ENCODE results near the gene NUDC. TPM values are rescaled to one million over a fixed set of nuclear protein-coding genes. Genes with fewer than 3 reads are reported as not detected.
"Not testable (repeated sequence)": the region's sequence is repeated elsewhere in the genome, so short reads cannot be mapped to it uniquely, and the experiment has no call there.

NUDC gene
- polyA plus RNA-seq, 1 donor: 67.8 TPM

DNA sequence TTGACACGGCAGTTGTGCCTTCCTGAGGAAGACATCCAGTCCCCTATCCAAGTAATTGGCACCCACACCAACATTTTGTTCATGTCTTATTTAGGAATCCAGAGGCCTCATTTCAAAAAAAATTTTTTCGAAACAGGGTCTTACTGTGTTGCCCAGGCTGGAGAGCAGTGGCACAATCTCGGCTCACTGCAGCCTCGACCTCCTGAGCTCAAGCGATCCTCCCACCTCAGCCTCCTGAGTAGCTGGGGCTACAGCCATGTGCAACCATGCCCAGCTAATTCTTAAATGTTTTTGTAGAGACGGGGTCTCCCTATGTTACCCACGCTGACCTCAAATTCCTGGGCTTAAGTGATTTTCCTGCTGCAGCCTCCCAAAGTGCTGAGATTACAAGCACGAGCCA is 62.7 kb downstream of the NUDC start:
- 60% methylated on average over 1 of the region's 8 CpGs for WGBS (ENCODE audit: insufficient coverage, low lambda C conversion rate)
- H3K9me3 ChIP-seq (ENCODE audit: control insufficient read depth, low read depth, low read length): no peaks in the 10 kb centered on the region
- H3K4me3 ChIP-seq (ENCODE audit: low read length): no peak overlapping the region
- H3K27me3 ChIP-seq (ENCODE audit: control insufficient read depth, insufficient read depth, low read length): no peaks in the 10 kb centered on the region
- H3K36me3 ChIP-seq (ENCODE audit: control insufficient read depth, insufficient read depth, low read length): no peaks in the 10 kb centered on the region
- DNase-seq: no peak
- H3K27ac ChIP-seq (ENCODE audit: low read length): no peak overlapping the region
- no peaks in the 10 kb centered on the region for H3K4me1 ChIP-seq (ENCODE audit: control insufficient read depth, insufficient read depth, low read length)

GRCh38 chr1:26986658-26987057 is 65.1 kb downstream of the NUDC start:
- Histone ChIP-seq H3K9me3 (ENCODE audit: control insufficient read depth, low read depth, low read length) (no peaks in the 10 kb centered on the region), H3K36me3 (ENCODE audit: control insufficient read depth, insufficient read depth, low read length) (no peaks in the 10 kb centered on the region), H3K4me1 (ENCODE audit: control insufficient read depth, insufficient read depth, low read length) (peaks cover 10% of the 10 kb centered on the region), H3K27me3 (ENCODE audit: control insufficient read depth, insufficient read depth, low read length) (peaks cover 2% of the 10 kb centered on the region), H3K4me3 (ENCODE audit: low read length) (no peak overlapping the region), H3K27ac (ENCODE audit: low read length) (no peak overlapping the region)
- 20% methylated on average over 2 of the region's 2 CpGs for WGBS (ENCODE audit: insufficient coverage, low lambda C conversion rate)
- no peak for DNase-seq

GRCh38 chr1:26989403-26990109 is 68.0 kb downstream of the NUDC start:
- H3K4me1 ChIP-seq (ENCODE audit: control insufficient read depth, insufficient read depth, low read length): peaks cover 20% of the 10 kb centered on the region
- H3K9me3 ChIP-seq (ENCODE audit: control insufficient read depth, low read depth, low read length); DNase-seq; H3K4me3 ChIP-seq (ENCODE audit: low read length); H3K36me3 ChIP-seq (ENCODE audit: control insufficient read depth, insufficient read depth, low read length); H3K27ac ChIP-seq (ENCODE audit: low read length): not testable (repeated sequence)
- peaks cover 17% of the 10 kb centered on the region for H3K27me3 ChIP-seq (ENCODE audit: control insufficient read depth, insufficient read depth, low read length)
- 86% methylated on average over 4 of the region's 12 CpGs for WGBS (ENCODE audit: insufficient coverage, low lambda C conversion rate)

GRCh38 chr1:26991310-26992116 is 70.0 kb downstream of the NUDC start:
- Histone ChIP-seq H3K27ac (ENCODE audit: low read length) (no peak overlapping the region), H3K27me3 (ENCODE audit: control insufficient read depth, insufficient read depth, low read length) (peaks cover 36% of the 10 kb centered on the region), H3K36me3 (ENCODE audit: control insufficient read depth, insufficient read depth, low read length) (no peaks in the 10 kb centered on the region), H3K4me1 (ENCODE audit: control insufficient read depth, insufficient read depth, low read length) (peaks cover 35% of the 10 kb centered on the region), H3K4me3 (ENCODE audit: low read length) (no peak overlapping the region), H3K9me3 (ENCODE audit: control insufficient read depth, low read depth, low read length) (no peaks in the 10 kb centered on the region)
- no CpG with 5 or more reads among the region's 10 CpGs for WGBS (ENCODE audit: insufficient coverage, low lambda C conversion rate)
- DNase-seq: peak; percentile 24 to 44

- no CpG with 5 or more reads among the region's 61 CpGs for WGBS (ENCODE audit: insufficient coverage, low lambda C conversion rate)
- H3K4me1 ChIP-seq (ENCODE audit: control insufficient read depth, insufficient read depth, low read length): peaks cover 47% of the 10 kb centered on the region
- peak within 1 kb of the TSS; percentile 55 for H3K4me3 ChIP-seq (ENCODE audit: low read length)
- H3K27me3 ChIP-seq (ENCODE audit: control insufficient read depth, insufficient read depth, low read length): peaks cover 36% of the 10 kb centered on the region
- peak; percentile 64 for DNase-seq
- H3K36me3 ChIP-seq (ENCODE audit: control insufficient read depth, insufficient read depth, low read length): no peaks in the 10 kb centered on the region
- H3K27ac ChIP-seq (ENCODE audit: low read length): peak within 1 kb of the TSS; percentile 27
- H3K9me3 ChIP-seq (ENCODE audit: control insufficient read depth, low read depth, low read length): no peaks in the 10 kb centered on the region
These were observed 71.9 kb downstream of the NUDC start, which contains the start of gene TRNP1 for GRCh38 chr1:26993237-26994019. Gene TRNP1 (plus strand): TSS chr1:26993692. CDS start chr1:26993787, 95 bp downstream.

DNA sequence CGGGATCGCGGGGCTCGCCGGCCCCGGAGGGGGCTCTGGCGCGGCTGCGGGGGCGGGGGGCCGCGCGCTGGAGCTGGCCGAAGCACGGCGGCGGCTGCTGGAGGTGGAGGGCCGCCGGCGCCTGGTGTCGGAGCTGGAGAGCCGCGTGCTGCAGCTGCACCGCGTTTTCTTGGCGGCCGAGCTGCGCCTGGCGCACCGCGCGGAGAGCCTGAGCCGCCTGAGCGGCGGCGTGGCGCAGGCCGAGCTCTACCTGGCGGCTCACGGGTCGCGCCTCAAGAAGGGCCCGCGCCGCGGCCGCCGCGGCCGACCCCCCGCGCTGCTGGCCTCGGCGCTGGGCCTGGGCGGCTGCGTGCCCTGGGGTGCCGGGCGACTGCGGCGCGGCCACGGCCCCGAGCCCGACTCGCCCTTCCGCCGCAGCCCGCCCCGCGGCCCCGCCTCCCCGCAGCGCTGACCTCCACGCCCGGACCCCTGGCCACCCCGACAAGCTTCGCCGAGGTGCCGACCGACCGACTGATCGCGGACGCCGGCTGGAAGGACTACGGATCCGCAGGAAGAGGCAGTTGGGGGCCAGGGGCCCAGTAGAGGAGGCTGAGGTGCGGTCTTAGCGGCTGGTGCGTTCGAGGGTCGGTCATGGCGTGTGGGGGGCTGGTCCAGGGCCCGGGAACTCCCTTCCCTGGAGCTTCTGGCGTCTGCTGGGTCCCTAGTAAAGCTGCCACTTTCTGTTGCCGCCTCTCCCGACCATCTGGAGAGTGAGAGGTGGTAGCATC is 72.7 kb downstream of the NUDC start:
- peaks cover 51% of the 10 kb centered on the region for H3K4me1 ChIP-seq (ENCODE audit: control insufficient read depth, insufficient read depth, low read length)
- no peaks in the 10 kb centered on the region for H3K36me3 ChIP-seq (ENCODE audit: control insufficient read depth, insufficient read depth, low read length)
- no CpG with 5 or more reads among the region's 97 CpGs for WGBS (ENCODE audit: insufficient coverage, low lambda C conversion rate)
- peaks cover 36% of the 10 kb centered on the region for H3K27me3 ChIP-seq (ENCODE audit: control insufficient read depth, insufficient read depth, low read length)
- peak overlapping the region; percentile 55 for H3K4me3 ChIP-seq (ENCODE audit: low read length)
- no peaks in the 10 kb centered on the region for H3K9me3 ChIP-seq (ENCODE audit: control insufficient read depth, low read depth, low read length)
- H3K27ac ChIP-seq (ENCODE audit: low read length): peak overlapping the region; percentile 27
- DNase-seq: peak in 1 of 2 donors; percentile 65

- DNase-seq: peak in 1 of 2 donors; percentile 36
- peak overlapping the region; percentile 55 for H3K4me3 ChIP-seq (ENCODE audit: low read length)
- H3K4me1 ChIP-seq (ENCODE audit: control insufficient read depth, insufficient read depth, low read length): peaks cover 51% of the 10 kb centered on the region
- H3K27ac ChIP-seq (ENCODE audit: low read length): no peak overlapping the region
- no peaks in the 10 kb centered on the region for H3K9me3 ChIP-seq (ENCODE audit: control insufficient read depth, low read depth, low read length)
- WGBS (ENCODE audit: insufficient coverage, low lambda C conversion rate): 80% methylated on average over 1 of the region's 15 CpGs
- H3K36me3 ChIP-seq (ENCODE audit: control insufficient read depth, insufficient read depth, low read length): no peaks in the 10 kb centered on the region
- H3K27me3 ChIP-seq (ENCODE audit: control insufficient read depth, insufficient read depth, low read length): peaks cover 36% of the 10 kb centered on the region
These were observed 73.4 kb downstream of the NUDC start for GRCh38 chr1:26994787-26995517.

DNA sequence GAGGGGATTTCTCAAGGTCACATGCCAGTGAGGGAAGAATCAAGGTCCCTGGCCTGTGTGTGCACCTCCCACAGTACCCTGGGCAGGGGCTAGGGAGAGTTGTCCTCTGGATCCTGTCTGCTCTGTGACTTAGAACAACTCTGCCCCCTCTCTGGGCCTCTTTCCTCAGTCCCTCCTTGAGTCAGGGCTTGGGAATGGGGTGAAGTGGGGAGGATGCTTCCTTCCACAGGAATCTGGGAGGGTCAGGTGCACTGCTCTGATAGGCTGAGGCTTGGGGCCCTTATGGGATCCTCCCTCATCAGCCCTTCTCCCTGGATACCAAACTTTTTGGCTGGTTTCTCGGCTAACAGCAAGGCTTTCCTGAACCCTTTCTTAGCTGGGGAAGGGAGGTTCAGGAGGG is 74.5 kb downstream of the NUDC start:
- DNase-seq: no peak
- H3K4me3 ChIP-seq (ENCODE audit: low read length): no peak overlapping the region
- H3K9me3 ChIP-seq (ENCODE audit: control insufficient read depth, low read depth, low read length): no peaks in the 10 kb centered on the region
- H3K27ac ChIP-seq (ENCODE audit: low read length): no peak overlapping the region
- H3K4me1 ChIP-seq (ENCODE audit: control insufficient read depth, insufficient read depth, low read length): peaks cover 48% of the 10 kb centered on the region
- no CpG with 5 or more reads among the region's 1 CpG for WGBS (ENCODE audit: insufficient coverage, low lambda C conversion rate)
- no peaks in the 10 kb centered on the region for H3K36me3 ChIP-seq (ENCODE audit: control insufficient read depth, insufficient read depth, low read length)
- H3K27me3 ChIP-seq (ENCODE audit: control insufficient read depth, insufficient read depth, low read length): peaks cover 36% of the 10 kb centered on the region

Measured in large intestine (tissue), 3 donors.